HEK293 (cell line): ENCODE results near the gene LRBA.

Source experiments
- KLF1 ChIP-seq: fragments of 450-650 bp; formaldehyde crosslinking; IDR thresholded peaks from 2 replicates; pipeline ENCODE4 v1.5.1; 2016; ENCODE audit warnings: missing biosample characterization, missing genetic modification characterization
- ZNF510 ChIP-seq: fragments of 450-650 bp; formaldehyde crosslinking; IDR thresholded peaks from 2 replicates; pipeline ENCODE4 v1.5.1; 2018; ENCODE audit warnings: mild to moderate bottlenecking, missing genetic modification characterization, missing biosample characterization; ENCODE audit not compliant: insufficient replicate concordance
- ZNF555 ChIP-seq: fragments of 450-650 bp; formaldehyde crosslinking; conservative IDR thresholded peaks from 2 replicates; pipeline ENCODE4 v1.5.1; 2017; ENCODE audit warnings: missing biosample characterization, mild to moderate bottlenecking, missing genetic modification characterization, inconsistent platforms
- ZSCAN30 ChIP-seq: fragments of 450-650 bp; IDR thresholded peaks from 2 replicates; pipeline ENCODE4 v1.5.1; 2018; ENCODE audit warnings: missing biosample characterization, mild to moderate bottlenecking, missing genetic modification characterization, moderate library complexity
- TF ChIP-seq, protein P1 (sequence below): fragments of 450-650 bp; formaldehyde crosslinking; IDR thresholded peaks from 2 replicates; pipeline ENCODE4 v1.5.1; 2016; ENCODE audit warnings: missing biosample characterization, missing genetic modification characterization
- TF ChIP-seq, protein P2 (sequence below): fragments of 450-650 bp; formaldehyde crosslinking; IDR thresholded peaks from 2 replicates; pipeline ENCODE4 v1.5.1; 2016; ENCODE audit warnings: missing biosample characterization, missing genetic modification characterization

DNA sequence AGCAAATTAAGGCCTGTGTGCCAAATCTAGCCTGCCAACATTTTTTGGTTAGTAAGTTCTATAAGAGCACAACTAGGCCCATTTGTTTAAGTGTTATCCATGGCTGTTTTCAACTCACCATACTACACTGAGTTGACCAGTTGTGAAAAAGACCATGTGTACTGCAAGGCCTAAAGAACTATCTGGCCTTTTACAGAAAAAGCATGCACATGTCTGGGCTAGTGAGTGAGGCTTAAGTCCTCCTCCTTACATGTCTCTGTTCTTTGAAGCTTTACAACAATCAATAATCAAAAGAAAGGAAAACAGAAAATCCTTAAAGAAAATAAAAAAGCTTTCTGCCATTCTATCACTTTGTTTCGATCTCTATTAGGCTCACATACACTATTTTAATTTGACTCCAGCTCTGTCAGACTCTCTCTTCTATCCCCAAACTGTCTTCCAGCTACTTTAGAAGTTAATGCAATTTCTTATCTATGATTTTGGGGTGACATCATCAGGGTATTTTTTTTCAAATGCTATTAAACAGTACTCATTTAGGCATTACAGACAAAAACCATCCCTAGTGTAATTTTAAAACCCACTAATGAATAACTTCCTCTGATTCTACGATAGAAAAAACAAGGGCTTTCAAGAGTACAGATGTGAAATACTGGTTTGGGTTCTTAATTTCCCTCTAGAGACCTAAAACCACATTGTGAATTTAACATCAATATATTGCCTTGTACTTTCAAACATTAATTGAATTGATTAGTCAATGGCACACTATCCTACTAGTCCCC is 271.3 kb downstream of the LRBA start:
- TF ChIP-seq, protein P1, sequence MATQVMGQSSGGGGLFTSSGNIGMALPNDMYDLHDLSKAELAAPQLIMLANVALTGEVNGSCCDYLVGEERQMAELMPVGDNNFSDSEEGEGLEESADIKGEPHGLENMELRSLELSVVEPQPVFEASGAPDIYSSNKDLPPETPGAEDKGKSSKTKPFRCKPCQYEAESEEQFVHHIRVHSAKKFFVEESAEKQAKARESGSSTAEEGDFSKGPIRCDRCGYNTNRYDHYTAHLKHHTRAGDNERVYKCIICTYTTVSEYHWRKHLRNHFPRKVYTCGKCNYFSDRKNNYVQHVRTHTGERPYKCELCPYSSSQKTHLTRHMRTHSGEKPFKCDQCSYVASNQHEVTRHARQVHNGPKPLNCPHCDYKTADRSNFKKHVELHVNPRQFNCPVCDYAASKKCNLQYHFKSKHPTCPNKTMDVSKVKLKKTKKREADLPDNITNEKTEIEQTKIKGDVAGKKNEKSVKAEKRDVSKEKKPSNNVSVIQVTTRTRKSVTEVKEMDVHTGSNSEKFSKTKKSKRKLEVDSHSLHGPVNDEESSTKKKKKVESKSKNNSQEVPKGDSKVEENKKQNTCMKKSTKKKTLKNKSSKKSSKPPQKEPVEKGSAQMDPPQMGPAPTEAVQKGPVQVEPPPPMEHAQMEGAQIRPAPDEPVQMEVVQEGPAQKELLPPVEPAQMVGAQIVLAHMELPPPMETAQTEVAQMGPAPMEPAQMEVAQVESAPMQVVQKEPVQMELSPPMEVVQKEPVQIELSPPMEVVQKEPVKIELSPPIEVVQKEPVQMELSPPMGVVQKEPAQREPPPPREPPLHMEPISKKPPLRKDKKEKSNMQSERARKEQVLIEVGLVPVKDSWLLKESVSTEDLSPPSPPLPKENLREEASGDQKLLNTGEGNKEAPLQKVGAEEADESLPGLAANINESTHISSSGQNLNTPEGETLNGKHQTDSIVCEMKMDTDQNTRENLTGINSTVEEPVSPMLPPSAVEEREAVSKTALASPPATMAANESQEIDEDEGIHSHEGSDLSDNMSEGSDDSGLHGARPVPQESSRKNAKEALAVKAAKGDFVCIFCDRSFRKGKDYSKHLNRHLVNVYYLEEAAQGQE (tag by site-specific recombination): no peak
- TF ChIP-seq ZSCAN30: no peak
- no peak for TF ChIP-seq ZNF555
- TF ChIP-seq, protein P2, sequence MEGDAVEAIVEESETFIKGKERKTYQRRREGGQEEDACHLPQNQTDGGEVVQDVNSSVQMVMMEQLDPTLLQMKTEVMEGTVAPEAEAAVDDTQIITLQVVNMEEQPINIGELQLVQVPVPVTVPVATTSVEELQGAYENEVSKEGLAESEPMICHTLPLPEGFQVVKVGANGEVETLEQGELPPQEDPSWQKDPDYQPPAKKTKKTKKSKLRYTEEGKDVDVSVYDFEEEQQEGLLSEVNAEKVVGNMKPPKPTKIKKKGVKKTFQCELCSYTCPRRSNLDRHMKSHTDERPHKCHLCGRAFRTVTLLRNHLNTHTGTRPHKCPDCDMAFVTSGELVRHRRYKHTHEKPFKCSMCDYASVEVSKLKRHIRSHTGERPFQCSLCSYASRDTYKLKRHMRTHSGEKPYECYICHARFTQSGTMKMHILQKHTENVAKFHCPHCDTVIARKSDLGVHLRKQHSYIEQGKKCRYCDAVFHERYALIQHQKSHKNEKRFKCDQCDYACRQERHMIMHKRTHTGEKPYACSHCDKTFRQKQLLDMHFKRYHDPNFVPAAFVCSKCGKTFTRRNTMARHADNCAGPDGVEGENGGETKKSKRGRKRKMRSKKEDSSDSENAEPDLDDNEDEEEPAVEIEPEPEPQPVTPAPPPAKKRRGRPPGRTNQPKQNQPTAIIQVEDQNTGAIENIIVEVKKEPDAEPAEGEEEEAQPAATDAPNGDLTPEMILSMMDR (tag by site-specific recombination): no peak
- no peak for TF ChIP-seq ZNF510 (tag by site-specific recombination)
- TF ChIP-seq KLF1 (tag by site-specific recombination): no peak
